BJ (cell line): ENCODE results near the gene LMO2. TPM values are rescaled to one million over a fixed set of nuclear protein-coding genes. Genes with fewer than 3 reads are reported as not detected.

Experiments used
- CTCF ChIA-PET: fragments of 350-600 bp; formaldehyde crosslinking; extraction: SDS; loops from one replicate; lab custom pipeline; 2021; ENCODE audit warnings: antibody characterized with exemption, inconsistent platforms; lab: Yijun Ruan, JAX
- POLR2A ChIA-PET: fragments of 300-600 bp; sonication (Branson Sonifier 250); formaldehyde crosslinking; extraction: SDS; loops from one replicate; lab custom pipeline; 2021; ENCODE audit warnings: antibody characterized with exemption; lab: Charles Lee
- DNase-seq: peaks from one replicate; pipeline ENCODE4 v3.0.0-alpha.2; 2011; ENCODE audit warnings: low read depth
- H3K27me3 ChIP-seq: 2 replicates; pipeline ENCODE4 v1.6.0; 2011; ENCODE audit warnings: low read length; ENCODE audit not compliant: control insufficient read depth, insufficient read depth
- H3K36me3 ChIP-seq: 2 replicates; pipeline ENCODE4 v1.5.1; 2011; ENCODE audit warnings: low read length; ENCODE audit not compliant: control insufficient read depth, insufficient read depth
- H3K4me3 ChIP-seq: 2 replicates; pipeline ENCODE4 v1.5.1; 2011; ENCODE audit warnings: low read depth, mild to moderate bottlenecking, control low read depth, low read length
- polyA plus RNA-seq: library from polyadenylated mRNA; depleted of rRNA; stranded (reverse); fragments of >200 nt; gene quantifications from 2 replicates; pipeline ENCODE4 v1.2.3, GENCODE V29; 2011
- TF ChIP-seq, protein P1 (sequence below): IDR thresholded peaks from 2 replicates; pipeline ENCODE4 v1.5.1; 2011; ENCODE audit warnings: low read depth, mild to moderate bottlenecking, control low read depth, inconsistent platforms, low read length, moderate library complexity; ENCODE audit not compliant: insufficient read depth

Gene LMO2
- polyA plus RNA-seq, 1 experiment = not detected

DNA sequence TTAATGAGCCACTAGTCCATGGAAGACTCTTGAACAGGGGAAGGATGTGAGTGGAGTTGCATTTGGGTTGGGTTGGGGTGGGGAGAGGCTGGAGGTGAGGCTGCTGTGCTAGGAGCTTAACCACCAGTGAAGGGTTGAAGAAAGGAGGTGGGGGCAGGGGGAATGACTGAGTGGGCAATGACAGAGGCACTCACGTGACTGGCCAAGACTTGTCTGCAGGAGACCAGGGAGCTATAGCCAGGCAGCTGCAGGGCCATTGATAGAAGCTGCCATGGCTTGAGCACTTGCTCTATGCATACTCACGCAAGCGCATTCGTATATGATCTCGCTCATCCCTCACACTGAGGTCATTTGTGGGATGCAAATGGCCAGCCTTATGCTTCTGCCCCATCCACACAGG, 4.0 kb downstream of the LMO2 start:
- H3K4me3 ChIP-seq = no peak overlapping the region
- no peaks in the 10 kb centered on the region for H3K36me3 ChIP-seq
- TF ChIP-seq, protein P1, sequence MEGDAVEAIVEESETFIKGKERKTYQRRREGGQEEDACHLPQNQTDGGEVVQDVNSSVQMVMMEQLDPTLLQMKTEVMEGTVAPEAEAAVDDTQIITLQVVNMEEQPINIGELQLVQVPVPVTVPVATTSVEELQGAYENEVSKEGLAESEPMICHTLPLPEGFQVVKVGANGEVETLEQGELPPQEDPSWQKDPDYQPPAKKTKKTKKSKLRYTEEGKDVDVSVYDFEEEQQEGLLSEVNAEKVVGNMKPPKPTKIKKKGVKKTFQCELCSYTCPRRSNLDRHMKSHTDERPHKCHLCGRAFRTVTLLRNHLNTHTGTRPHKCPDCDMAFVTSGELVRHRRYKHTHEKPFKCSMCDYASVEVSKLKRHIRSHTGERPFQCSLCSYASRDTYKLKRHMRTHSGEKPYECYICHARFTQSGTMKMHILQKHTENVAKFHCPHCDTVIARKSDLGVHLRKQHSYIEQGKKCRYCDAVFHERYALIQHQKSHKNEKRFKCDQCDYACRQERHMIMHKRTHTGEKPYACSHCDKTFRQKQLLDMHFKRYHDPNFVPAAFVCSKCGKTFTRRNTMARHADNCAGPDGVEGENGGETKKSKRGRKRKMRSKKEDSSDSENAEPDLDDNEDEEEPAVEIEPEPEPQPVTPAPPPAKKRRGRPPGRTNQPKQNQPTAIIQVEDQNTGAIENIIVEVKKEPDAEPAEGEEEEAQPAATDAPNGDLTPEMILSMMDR = no peak
- ChIA-PET POLR2A (no interaction called here), CTCF (no interaction called here)
- DNase-seq = no peak
- peaks cover 1% of the 10 kb centered on the region; the same call in 1 of the 2 replicates for H3K27me3 ChIP-seq

DNA sequence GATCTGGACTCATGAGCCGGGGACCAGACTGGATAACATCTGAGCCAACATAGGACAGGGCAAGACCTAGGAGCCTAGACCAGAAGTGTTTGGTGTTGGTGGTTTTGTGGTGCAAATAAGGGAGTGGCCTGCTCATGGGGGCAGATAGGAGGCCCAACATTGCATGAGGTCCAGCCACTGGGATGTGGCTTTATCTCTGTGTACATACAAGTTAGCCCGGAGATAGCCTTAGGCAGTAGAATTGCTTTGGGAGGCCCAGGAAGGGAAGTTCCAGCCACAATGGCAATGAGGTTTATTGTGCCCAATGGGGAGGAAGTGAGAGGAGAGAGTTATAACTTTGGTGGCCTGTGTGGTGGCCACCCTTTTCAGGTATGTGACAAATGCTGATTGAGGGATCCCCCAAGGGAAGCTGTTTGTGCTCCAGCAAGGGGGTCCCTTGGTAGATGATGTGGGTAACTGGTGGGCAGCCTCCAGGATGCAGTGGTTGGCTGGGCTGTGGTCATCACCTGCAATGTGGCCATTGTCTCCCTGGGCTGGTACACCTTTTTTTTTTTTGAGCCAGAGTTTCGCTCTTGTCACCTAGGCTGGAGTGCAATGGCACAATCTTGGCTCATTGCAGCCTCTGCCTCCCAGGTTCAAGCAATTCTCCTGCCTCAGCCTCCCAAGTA, 6.4 kb downstream of the LMO2 start:
- ChIA-PET POLR2A (no interaction called here), CTCF (interaction anchor here (0.6 kb wide), 1 partner anchor 33 kb away, joined by 3 read pairs; no protein-coding TSS in a partner anchor)
- no peak overlapping the region for H3K4me3 ChIP-seq
- DNase-seq = no peak
- TF ChIP-seq, protein P1 = no peak
- H3K36me3 ChIP-seq = no peaks in the 10 kb centered on the region
- peaks cover 1% of the 10 kb centered on the region for H3K27me3 ChIP-seq

DNA sequence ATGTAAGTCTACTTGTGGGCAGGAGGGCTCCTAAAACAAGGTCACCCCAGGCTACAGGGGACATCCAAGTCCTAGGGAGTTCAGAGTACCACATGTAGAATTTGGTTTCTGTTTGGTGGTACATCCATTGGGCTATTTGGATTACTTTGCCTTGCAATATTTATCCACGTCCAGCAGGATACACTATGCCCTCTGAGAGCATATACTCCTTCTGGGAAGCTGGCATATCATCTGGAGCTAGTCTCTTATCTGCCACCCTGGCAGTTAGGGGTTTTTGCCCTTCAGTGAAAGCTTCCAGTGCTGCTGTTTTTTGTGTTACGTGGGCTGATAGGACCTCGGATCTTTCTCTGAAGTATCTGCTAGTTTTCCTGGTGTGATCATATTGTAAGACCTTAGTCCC, 7.3 kb downstream of the LMO2 start:
- H3K27me3 ChIP-seq = peaks cover 1% of the 10 kb centered on the region
- CTCF ChIA-PET = no interaction called here

DNA sequence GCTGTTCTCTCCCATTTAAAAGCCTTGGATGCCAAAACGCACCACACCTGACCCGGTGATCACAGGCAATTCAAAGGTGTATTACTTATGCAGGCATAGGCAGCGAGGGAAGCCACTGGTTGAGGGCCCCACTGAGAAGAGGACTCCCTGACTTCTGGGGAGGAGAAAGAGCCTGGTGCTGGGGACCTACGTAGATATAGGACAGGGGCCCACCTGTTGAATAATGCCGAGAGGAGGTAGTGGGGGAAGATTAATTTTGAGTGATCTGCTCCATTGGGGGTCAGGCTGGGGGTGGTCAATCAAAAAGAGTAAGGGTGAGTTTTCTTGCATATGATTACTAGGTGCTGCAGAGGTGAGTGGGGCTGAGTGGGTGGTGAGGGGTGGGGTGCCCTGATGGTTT, 7.8 kb downstream of the LMO2 start:
- TF ChIP-seq, protein P1 = no peak
- CTCF ChIA-PET = no interaction called here
- Histone ChIP-seq H3K27me3 (peaks cover 1% of the 10 kb centered on the region), H3K4me3 (no peak overlapping the region), H3K36me3 (no peaks in the 10 kb centered on the region)
- POLR2A ChIA-PET = no interaction called here
- no peak for DNase-seq

More for the DNA sequence above, 7.3 kb downstream of the LMO2 start:
- POLR2A ChIA-PET = no interaction called here
- H3K36me3 ChIP-seq = no peaks in the 10 kb centered on the region
- TF ChIP-seq, protein P1 = no peak
- H3K4me3 ChIP-seq = no peak overlapping the region
- DNase-seq = no peak

DNA sequence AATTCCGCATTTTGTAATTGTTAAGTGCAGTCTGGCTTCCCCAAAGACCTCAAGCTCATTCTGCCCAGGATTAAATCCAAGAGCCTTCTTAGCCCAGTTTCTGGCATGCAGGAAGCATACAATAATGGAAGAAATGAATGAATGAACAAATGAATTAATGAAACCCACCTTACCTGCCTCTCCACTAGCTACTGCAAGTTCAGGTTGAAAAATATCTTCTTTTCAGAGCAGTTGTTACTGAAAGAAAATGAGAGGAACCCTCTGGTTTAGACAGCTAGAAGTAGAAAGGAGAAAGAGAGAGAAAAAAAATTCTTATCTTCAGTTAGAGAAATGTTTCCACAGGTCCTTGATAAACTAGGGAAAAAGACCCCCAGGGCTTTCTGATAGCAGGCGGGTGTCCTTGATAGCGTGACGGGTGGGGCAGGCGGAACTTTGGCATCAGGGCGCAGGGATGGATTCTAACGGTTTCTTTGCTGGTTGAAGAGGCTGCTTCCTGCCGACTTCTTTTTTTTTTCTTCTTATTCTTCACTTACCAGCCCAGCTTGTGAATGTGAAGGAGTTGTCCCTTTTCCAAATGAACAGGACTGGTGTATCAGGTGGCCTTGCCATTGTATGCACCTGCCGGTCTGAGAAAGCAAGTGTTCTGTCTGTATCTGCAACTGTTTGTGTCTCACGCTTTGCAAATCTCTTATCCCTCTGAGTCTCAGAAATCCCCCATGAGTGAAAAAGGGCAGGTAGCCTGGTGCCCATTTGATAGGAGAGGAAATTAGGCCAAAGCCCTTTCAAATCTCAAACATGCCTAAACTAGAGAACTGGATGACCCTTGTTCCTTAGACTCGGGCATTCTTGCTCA, 10.0 kb downstream of the LMO2 start:
- POLR2A ChIA-PET = no interaction called here

More for the DNA sequence above, 10.0 kb downstream of the LMO2 start:
- H3K4me3 ChIP-seq = no peak overlapping the region
- TF ChIP-seq, protein P1 = no peak
- H3K36me3 ChIP-seq = no peaks in the 10 kb centered on the region
- no peak for DNase-seq
- CTCF ChIA-PET = interaction anchor here (1.0 to 1.5 kb wide), 2 partner anchors 8 to 12 kb away, joined by 3 to 6 read pairs; no protein-coding TSS in a partner anchor
- H3K27me3 ChIP-seq = peaks cover 5% of the 10 kb centered on the region; the same call in 1 of the 2 replicates
